HepG2 (cell line): ENCODE data around the gene ZNF624. TPM values are rescaled to one million over a fixed set of nuclear protein-coding genes. Genes with fewer than 3 reads are reported as not detected.

ENCODE experiments used
- ATF7 ChIP-seq, 2 experiments: fragments of 450-650 bp in 1 of 2; sonication (generic) in 1 of 2; formaldehyde crosslinking in 1 of 2; IDR thresholded peaks; 2 replicates each; pipeline versions ENCODE4 v1.4.0 to v1.6.1; 2016 to 2020; ENCODE audit warnings: antibody characterized with exemption in 1 of 2, mild to moderate bottlenecking in 1 of 2, missing genetic modification reagents in 1 of 2
- CEBPB ChIP-seq: IDR thresholded peaks from 2 replicates; pipeline ENCODE4 v1.6.1; 2011; ENCODE audit warnings: low read depth, low read length, improper control_type of control experiment, borderline replicate concordance
- CHD4 ChIP-seq: fragments of 200-600 bp; sonication (generic); IDR thresholded peaks from 2 replicates; pipeline ENCODE4 v1.7.0; 2017; ENCODE audit warnings: mild to moderate bottlenecking, low read length, borderline replicate concordance
- ELF4 ChIP-seq: sonication (generic); formaldehyde crosslinking; IDR thresholded peaks from 2 replicates; pipeline ENCODE4 v1.5.0; 2020; ENCODE audit warnings: missing genetic modification reagents, mild to moderate bottlenecking, moderate library complexity, borderline replicate concordance
- ETS1 ChIP-seq: sonication (generic); formaldehyde crosslinking; IDR thresholded peaks from 2 replicates; pipeline ENCODE4 v1.4.0; 2020; ENCODE audit warnings: missing genetic modification reagents
- HIC2 ChIP-seq: sonication (generic); formaldehyde crosslinking; IDR thresholded peaks from 2 replicates; pipeline ENCODE4 v1.9.0; 2022; ENCODE audit warnings: low read depth, missing genetic modification reagents
- KDM2A ChIP-seq: sonication (generic); formaldehyde crosslinking; IDR thresholded peaks from 2 replicates; pipeline ENCODE4 v1.4.0; 2020; ENCODE audit warnings: low read depth, missing genetic modification reagents, borderline replicate concordance
- NFE2 ChIP-seq: sonication (generic); formaldehyde crosslinking; IDR thresholded peaks from 2 replicates; pipeline ENCODE4 v1.4.0; 2020; ENCODE audit warnings: missing genetic modification reagents
- PHB2 ChIP-seq: fragments of 450-650 bp; IDR thresholded peaks from 2 replicates; pipeline ENCODE4 v1.6.1; 2018; ENCODE audit not compliant: partially characterized antibody
- PHF21A ChIP-seq: sonication (generic); formaldehyde crosslinking; IDR thresholded peaks from 2 replicates; pipeline ENCODE4 v1.5.0; 2020; ENCODE audit warnings: mild to moderate bottlenecking, missing genetic modification reagents
- RARA ChIP-seq: IDR thresholded peaks from 2 replicates; pipeline ENCODE4 v1.6.1; 2016; ENCODE audit warnings: missing genetic modification reagents, missing compliant biosample characterization
- SMAD9 ChIP-seq: sonication (generic); formaldehyde crosslinking; IDR thresholded peaks from 2 replicates; pipeline ENCODE4 v1.5.1; 2020; ENCODE audit warnings: mild to moderate bottlenecking, missing genetic modification reagents
- SMYD3 ChIP-seq: sonication (generic); formaldehyde crosslinking; IDR thresholded peaks from 2 replicates; pipeline ENCODE4 v1.8.1; 2023; ENCODE audit warnings: mild to moderate bottlenecking, missing genetic modification reagents
- SRF ChIP-seq: IDR thresholded peaks from 2 replicates; pipeline ENCODE4 v1.6.1; 2011; ENCODE audit warnings: mild to moderate bottlenecking, low read depth, low read length, moderate library complexity
- SRSF1 ChIP-seq: fragments of 200-400 bp; formaldehyde crosslinking; optimal IDR thresholded peaks from 2 replicates; pipeline ENCODE3; 2017; ENCODE audit warnings: mild to moderate bottlenecking, low read depth, low read length, moderate library complexity
- TCF7L2 ChIP-seq: IDR thresholded peaks from 2 replicates; pipeline ENCODE4 v1.6.1; 2011; ENCODE audit warnings: mild to moderate bottlenecking, low read depth, low read length, moderate library complexity
- ZBTB43 ChIP-seq: sonication (generic); formaldehyde crosslinking; conservative IDR thresholded peaks from 2 replicates; pipeline ENCODE4 v1.4.0; 2020; ENCODE audit warnings: missing genetic modification reagents
- ZBTB7B ChIP-seq: sonication (generic); formaldehyde crosslinking; IDR thresholded peaks from 2 replicates; pipeline ENCODE4 v1.4.0; 2020; ENCODE audit warnings: missing genetic modification reagents
- ZMYM3 ChIP-seq: sonication (generic); formaldehyde crosslinking; IDR thresholded peaks from 2 replicates; pipeline ENCODE4 v1.5.1; 2020; ENCODE audit warnings: mild to moderate bottlenecking, missing genetic modification reagents
- ZNF12 ChIP-seq: sonication (generic); formaldehyde crosslinking; IDR thresholded peaks from 2 replicates; pipeline ENCODE4 v1.5.0; 2020; ENCODE audit warnings: missing genetic modification reagents
- ZNF18 ChIP-seq: sonication (generic); formaldehyde crosslinking; IDR thresholded peaks from 2 replicates; pipeline ENCODE4 v1.8.0; 2022; ENCODE audit warnings: mild to moderate bottlenecking, missing genetic modification reagents; ENCODE audit not compliant: insufficient replicate concordance
- ZNF773 ChIP-seq: sonication (generic); formaldehyde crosslinking; IDR thresholded peaks from 2 replicates; pipeline ENCODE4 v1.4.0; 2020; ENCODE audit warnings: missing genetic modification reagents, borderline replicate concordance
- ZNF788 ChIP-seq: sonication (generic); formaldehyde crosslinking; IDR thresholded peaks from 2 replicates; pipeline ENCODE4 v1.5.0; 2020; ENCODE audit warnings: mild to moderate bottlenecking, missing genetic modification reagents, borderline replicate concordance
- polyA plus RNA-seq, 8 experiments: library from polyadenylated mRNA; depleted of rRNA in 3 of 8; stranded (reverse) in 7 of 8; unstranded in 1 of 8; fragments of >200 nt; fragmentation: Illumina TruSeq in 4 of 8; extraction: Trizol in 4 of 8; gene quantifications; 2 replicates each; pipeline versions ENCODE4 v1.2.1 to v1.2.3, GENCODE V29; 2011 to 2016; ENCODE audit warnings: low read depth in 4 of 8, missing spikeins in 1 of 8, mixed read lengths in 1 of 8; ENCODE audit not compliant: insufficient read depth in 1 of 8
- total RNA-seq, 5 experiments: library from RNA; depleted of rRNA; stranded (reverse); fragments of >200 nt; fragmentation: Illumina TruSeq; extraction: Trizol; gene quantifications; 2 replicates each; pipeline ENCODE4 v1.2.3, GENCODE V29; 2016; ENCODE audit warnings: low read depth in 1 of 5

Gene ZNF624
- total and polyA plus RNA-seq, 2 of the 13 experiments (the other 11 are each of a cell fraction or from before 2014, with no cell fraction given) = 0.75 to 3.5 TPM

- TF ChIP-seq ZNF773 (CRISPR knock-in tag) (no peak), ETS1 (CRISPR knock-in tag) (no peak), NFE2 (CRISPR knock-in tag) (no peak), SMYD3 (CRISPR knock-in tag) (no peak), CHD4 (no peak), ZNF18 (no peak), ZNF12 (CRISPR knock-in tag) (peak; percentile 42; the same call in 1 of the 2 replicates), ZNF788 (CRISPR knock-in tag) (no peak), SRSF1 (no peak), SMAD9 (CRISPR knock-in tag) (no peak), KDM2A (CRISPR knock-in tag) (peak; percentile 87; the same call in 1 of the 2 replicates), ZBTB7B (CRISPR knock-in tag) (no peak), CEBPB (no peak), ELF4 (no peak), HIC2 (CRISPR knock-in tag) (no peak), ZBTB43 (no peak), ZMYM3 (CRISPR knock-in tag) (peak; percentile 54), ATF7 (IDR thresholded peaks at IDR 0.05) (no peak), ATF7 (CRISPR knock-in tag; IDR thresholded peaks at IDR 0.05) (no peak), RARA (CRISPR knock-in tag) (no peak; the same call in 1 of the 2 replicates), PHB2 (no peak), TCF7L2 (no peak), SRF (no peak), PHF21A (CRISPR knock-in tag) (no peak)
These were observed 69.2 kb downstream of the ZNF624 start (continued) for GRCh38 chr17:16584273-16584995.
